Vagina (tissue), 2 donors: ENCODE data around the gene HNRNPA0. TPM values are rescaled to one million over a fixed set of nuclear protein-coding genes. Genes with fewer than 3 reads are reported as not detected.
"Not testable (repeated sequence)": the region's sequence is repeated elsewhere in the genome, so short reads cannot be mapped to it uniquely, and the experiment has no call there.

Experiments used
- DNase-seq, 2 donors: peaks; one replicate each; pipeline ENCODE4 v3.0.0-alpha.2; 2017; ENCODE audit errors: extremely low spot score in 2 of 2
- H3K27ac ChIP-seq: fragments of 200-600 bp; sonication (generic); one replicate; pipeline ENCODE4 v1.5.1; 2019
- H3K27me3 ChIP-seq: fragments of 200-600 bp; sonication (generic); one replicate; pipeline ENCODE4 v1.5.1; 2019
- H3K36me3 ChIP-seq, 2 donors: fragments of 200-600 bp; sonication (generic); one replicate each; pipeline ENCODE4 v1.5.1; 2017 to 2019
- H3K4me1 ChIP-seq: fragments of 200-600 bp; sonication (generic); one replicate; pipeline ENCODE4 v1.5.1; 2019
- H3K4me3 ChIP-seq, 2 donors: fragments of 200-600 bp; sonication (generic); 1 replicate in 1 of 2; 2 replicates in 1 of 2; pipeline ENCODE4 v1.5.1; 2016 to 2019
- H3K9me3 ChIP-seq: fragments of 200-600 bp; sonication (generic); one replicate; pipeline ENCODE4 v1.5.1; 2019
- POLR2A ChIP-seq, 2 donors: fragments of 450-650 bp; IDR thresholded peaks; one replicate each; pipeline ENCODE4 v1.6.1; 2017; ENCODE audit warnings: antibody characterized with exemption in 2 of 2, mild to moderate bottlenecking in 2 of 2, moderate library complexity in 2 of 2
- POLR2AphosphoS5 ChIP-seq, 2 donors: sonication (generic); formaldehyde crosslinking; IDR thresholded peaks; one replicate each; pipeline ENCODE4 v1.9.0; 2017; ENCODE audit warnings: antibody characterized with exemption in 2 of 2, mild to moderate bottlenecking in 2 of 2, low read depth in 1 of 2; ENCODE audit not compliant: insufficient read depth in 1 of 2
- intact Hi-C: fragments of 100-400 bp; cut with DNase I; formaldehyde crosslinking; loops from one replicate; pipeline ENCODE4 v1.15.1; 2023
- total RNA-seq: library from RNA; depleted of rRNA; stranded (reverse); fragments of >200 nt; gene quantifications from one replicate; pipeline ENCODE4 v1.2.3, GENCODE V29; 2016
- TF ChIP-seq, protein P1 (sequence below), 3 experiments: fragments of 450-650 bp in 2 of 3; fragments of 200-600 bp in 1 of 3; sonication (generic) in 1 of 3; IDR thresholded peaks; one replicate each; pipeline ENCODE4 v1.5.1; 2017 to 2019; ENCODE audit warnings: antibody characterized with exemption in 3 of 3, mild to moderate bottlenecking in 2 of 3, moderate library complexity in 2 of 3

The HNRNPA0 gene
- total RNA-seq, 1 donor from 2014 or later = 11.8 TPM

- Histone ChIP-seq H3K36me3 (no peaks in the 10 kb centered on the region), H3K4me3 (no peak overlapping the region), H3K27ac (no peak overlapping the region), H3K27me3 (no peaks in the 10 kb centered on the region), H3K4me1 (no peaks in the 10 kb centered on the region), H3K9me3 (no peaks in the 10 kb centered on the region)
- intact Hi-C loops = no loop called here
- no peak for TF ChIP-seq POLR2AphosphoS5 (IDR thresholded peaks at IDR 0.05; ENCODE audit: insufficient read depth in 1 of 2, low read depth in 1 of 2)
- TF ChIP-seq, protein P1, sequence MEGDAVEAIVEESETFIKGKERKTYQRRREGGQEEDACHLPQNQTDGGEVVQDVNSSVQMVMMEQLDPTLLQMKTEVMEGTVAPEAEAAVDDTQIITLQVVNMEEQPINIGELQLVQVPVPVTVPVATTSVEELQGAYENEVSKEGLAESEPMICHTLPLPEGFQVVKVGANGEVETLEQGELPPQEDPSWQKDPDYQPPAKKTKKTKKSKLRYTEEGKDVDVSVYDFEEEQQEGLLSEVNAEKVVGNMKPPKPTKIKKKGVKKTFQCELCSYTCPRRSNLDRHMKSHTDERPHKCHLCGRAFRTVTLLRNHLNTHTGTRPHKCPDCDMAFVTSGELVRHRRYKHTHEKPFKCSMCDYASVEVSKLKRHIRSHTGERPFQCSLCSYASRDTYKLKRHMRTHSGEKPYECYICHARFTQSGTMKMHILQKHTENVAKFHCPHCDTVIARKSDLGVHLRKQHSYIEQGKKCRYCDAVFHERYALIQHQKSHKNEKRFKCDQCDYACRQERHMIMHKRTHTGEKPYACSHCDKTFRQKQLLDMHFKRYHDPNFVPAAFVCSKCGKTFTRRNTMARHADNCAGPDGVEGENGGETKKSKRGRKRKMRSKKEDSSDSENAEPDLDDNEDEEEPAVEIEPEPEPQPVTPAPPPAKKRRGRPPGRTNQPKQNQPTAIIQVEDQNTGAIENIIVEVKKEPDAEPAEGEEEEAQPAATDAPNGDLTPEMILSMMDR (IDR thresholded peaks at IDR 0.05) = no peak
- no peak for TF ChIP-seq POLR2A (IDR thresholded peaks at IDR 0.05)
- no peak for DNase-seq
Measured at GRCh38 chr5:137794863-137795262, 40.7 kb upstream of the HNRNPA0 start.

GRCh38 chr5:137792303-137792702 is 38.1 kb upstream of the HNRNPA0 start:
- TF ChIP-seq POLR2AphosphoS5 (IDR thresholded peaks at IDR 0.05; ENCODE audit: insufficient read depth in 1 of 2, low read depth in 1 of 2) = no peak
- TF ChIP-seq, protein P1 (IDR thresholded peaks at IDR 0.05) = no peak
- TF ChIP-seq POLR2A (IDR thresholded peaks at IDR 0.05) = no peak
- Histone ChIP-seq H3K36me3 (no peaks in the 10 kb centered on the region), H3K27me3 (no peaks in the 10 kb centered on the region), H3K9me3 (no peaks in the 10 kb centered on the region), H3K27ac (no peak overlapping the region), H3K4me3 (no peak overlapping the region), H3K4me1 (no peaks in the 10 kb centered on the region)
- intact Hi-C loops = no loop called here
- no peak for DNase-seq

DNA sequence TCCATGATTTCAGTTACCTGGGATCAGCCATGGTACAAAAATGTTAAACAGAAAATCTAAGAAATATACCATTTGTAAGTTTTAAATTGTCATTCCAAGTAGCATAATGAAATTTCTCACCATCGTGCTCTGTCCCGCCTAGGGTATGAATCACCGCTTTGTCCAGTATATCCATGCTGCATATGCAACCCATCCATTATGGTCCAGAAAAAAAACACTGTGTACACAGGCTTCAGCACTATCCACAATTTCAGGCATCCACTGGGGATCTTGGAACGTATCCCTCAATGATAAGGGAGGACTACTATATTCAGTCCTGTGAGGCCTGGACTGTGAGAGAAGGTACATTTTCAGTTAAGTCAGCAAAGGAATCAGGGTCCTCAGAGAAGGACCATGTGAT is 37.6 kb upstream of the HNRNPA0 start:
- TF ChIP-seq, protein P1 (IDR thresholded peaks at IDR 0.05) = no peak
- TF ChIP-seq POLR2A (IDR thresholded peaks at IDR 0.05) (no peak), POLR2AphosphoS5 (IDR thresholded peaks at IDR 0.05; ENCODE audit: insufficient read depth in 1 of 2, low read depth in 1 of 2) (no peak)
- no peak overlapping the region for H3K4me3 ChIP-seq
- intact Hi-C loops = no loop called here
- no peaks in the 10 kb centered on the region for H3K9me3 ChIP-seq
- no peaks in the 10 kb centered on the region for H3K27me3 ChIP-seq
- no peaks in the 10 kb centered on the region for H3K36me3 ChIP-seq
- no peak for DNase-seq
- no peaks in the 10 kb centered on the region for H3K4me1 ChIP-seq
- H3K27ac ChIP-seq = no peak overlapping the region

GRCh38 chr5:137791387-137791786 is 37.2 kb upstream of the HNRNPA0 start:
- H3K4me3 ChIP-seq = no peak overlapping the region
- intact Hi-C loops = no loop called here
- no peaks in the 10 kb centered on the region for H3K27me3 ChIP-seq
- no peaks in the 10 kb centered on the region for H3K9me3 ChIP-seq
- no peak for TF ChIP-seq POLR2AphosphoS5 (IDR thresholded peaks at IDR 0.05; ENCODE audit: insufficient read depth in 1 of 2, low read depth in 1 of 2)
- TF ChIP-seq, protein P1 (IDR thresholded peaks at IDR 0.05) = no peak
- TF ChIP-seq POLR2A (IDR thresholded peaks at IDR 0.05) = no peak
- H3K36me3 ChIP-seq = no peaks in the 10 kb centered on the region
- no peak overlapping the region for H3K27ac ChIP-seq
- H3K4me1 ChIP-seq = no peaks in the 10 kb centered on the region
- DNase-seq = no peak

GRCh38 chr5:137788560-137788959 is 34.4 kb upstream of the HNRNPA0 start:
- H3K4me3 ChIP-seq, H3K4me1 ChIP-seq, H3K36me3 ChIP-seq, H3K27me3 ChIP-seq, DNase-seq, intact Hi-C loops, H3K27ac ChIP-seq, H3K9me3 ChIP-seq: not testable (repeated sequence)
